Measurements from ENCODE around the gene MAP3K14. TPM values are rescaled to one million over a fixed set of nuclear protein-coding genes. Genes with fewer than 3 reads are reported as not detected.
"Not testable (repeated sequence)": the region's sequence is repeated elsewhere in the genome, so short reads cannot be mapped to it uniquely, and the experiment has no call there.

MAP3K14 gene
- total RNA-seq, 2 experiments from 2014 or later = 31.6 to 31.9 TPM

DNA sequence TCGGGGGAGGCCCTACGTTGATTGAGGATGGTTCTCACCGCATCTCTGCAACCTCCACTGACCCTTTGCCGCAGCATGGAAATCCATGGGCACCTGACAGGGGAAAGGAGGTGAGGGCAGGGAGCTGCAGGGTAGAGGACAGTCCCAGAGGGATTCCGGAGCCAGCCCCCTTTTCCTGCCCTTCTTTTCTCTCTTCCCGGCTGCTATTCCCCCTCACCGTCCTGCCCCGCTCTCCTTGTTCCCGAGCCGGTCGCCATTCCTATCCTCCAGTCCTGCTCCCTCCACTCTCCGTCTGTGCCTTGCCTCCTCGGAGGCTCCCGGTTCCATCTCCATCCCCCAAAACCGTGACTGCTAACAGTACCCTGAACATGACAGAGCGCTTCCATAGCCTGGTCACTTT, 59.7 kb downstream of the MAP3K14 start:
- CTCF ChIA-PET = interaction anchor here (1.3 to 5.5 kb wide), 8 partner anchors 21 to 128 kb away, joined by 3 to 25 read pairs (median 12); partner anchors contain the start of gene ACBD4
- H3K27ac Mint-ChIP-seq = no peak overlapping the region
- intact Hi-C loops (cut with micrococcal nuclease) = no loop called here
- H3K9me3 Mint-ChIP-seq = no peaks in the 10 kb centered on the region
- POLR2A ChIA-PET = interaction anchor here (0.8 to 6.1 kb wide), 3 partner anchors 10 to 196 kb away, joined by 4 to 45 read pairs (median 4); partner anchors contain the start of gene NMT1
- no peak for DNase-seq
- no peak for ATAC-seq
- peaks cover 55% of the 10 kb centered on the region for H3K4me1 Mint-ChIP-seq (ENCODE audit: low read depth)
- peaks cover 7% of the 10 kb centered on the region for H3K36me3 Mint-ChIP-seq (ENCODE audit: low read depth)
- TF ChIP-seq, protein P1, sequence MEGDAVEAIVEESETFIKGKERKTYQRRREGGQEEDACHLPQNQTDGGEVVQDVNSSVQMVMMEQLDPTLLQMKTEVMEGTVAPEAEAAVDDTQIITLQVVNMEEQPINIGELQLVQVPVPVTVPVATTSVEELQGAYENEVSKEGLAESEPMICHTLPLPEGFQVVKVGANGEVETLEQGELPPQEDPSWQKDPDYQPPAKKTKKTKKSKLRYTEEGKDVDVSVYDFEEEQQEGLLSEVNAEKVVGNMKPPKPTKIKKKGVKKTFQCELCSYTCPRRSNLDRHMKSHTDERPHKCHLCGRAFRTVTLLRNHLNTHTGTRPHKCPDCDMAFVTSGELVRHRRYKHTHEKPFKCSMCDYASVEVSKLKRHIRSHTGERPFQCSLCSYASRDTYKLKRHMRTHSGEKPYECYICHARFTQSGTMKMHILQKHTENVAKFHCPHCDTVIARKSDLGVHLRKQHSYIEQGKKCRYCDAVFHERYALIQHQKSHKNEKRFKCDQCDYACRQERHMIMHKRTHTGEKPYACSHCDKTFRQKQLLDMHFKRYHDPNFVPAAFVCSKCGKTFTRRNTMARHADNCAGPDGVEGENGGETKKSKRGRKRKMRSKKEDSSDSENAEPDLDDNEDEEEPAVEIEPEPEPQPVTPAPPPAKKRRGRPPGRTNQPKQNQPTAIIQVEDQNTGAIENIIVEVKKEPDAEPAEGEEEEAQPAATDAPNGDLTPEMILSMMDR (IDR thresholded peaks at IDR 0.05) = no peak
- no peak overlapping the region for H3K4me3 Mint-ChIP-seq
- H3K27me3 Mint-ChIP-seq = no peaks in the 10 kb centered on the region

DNA sequence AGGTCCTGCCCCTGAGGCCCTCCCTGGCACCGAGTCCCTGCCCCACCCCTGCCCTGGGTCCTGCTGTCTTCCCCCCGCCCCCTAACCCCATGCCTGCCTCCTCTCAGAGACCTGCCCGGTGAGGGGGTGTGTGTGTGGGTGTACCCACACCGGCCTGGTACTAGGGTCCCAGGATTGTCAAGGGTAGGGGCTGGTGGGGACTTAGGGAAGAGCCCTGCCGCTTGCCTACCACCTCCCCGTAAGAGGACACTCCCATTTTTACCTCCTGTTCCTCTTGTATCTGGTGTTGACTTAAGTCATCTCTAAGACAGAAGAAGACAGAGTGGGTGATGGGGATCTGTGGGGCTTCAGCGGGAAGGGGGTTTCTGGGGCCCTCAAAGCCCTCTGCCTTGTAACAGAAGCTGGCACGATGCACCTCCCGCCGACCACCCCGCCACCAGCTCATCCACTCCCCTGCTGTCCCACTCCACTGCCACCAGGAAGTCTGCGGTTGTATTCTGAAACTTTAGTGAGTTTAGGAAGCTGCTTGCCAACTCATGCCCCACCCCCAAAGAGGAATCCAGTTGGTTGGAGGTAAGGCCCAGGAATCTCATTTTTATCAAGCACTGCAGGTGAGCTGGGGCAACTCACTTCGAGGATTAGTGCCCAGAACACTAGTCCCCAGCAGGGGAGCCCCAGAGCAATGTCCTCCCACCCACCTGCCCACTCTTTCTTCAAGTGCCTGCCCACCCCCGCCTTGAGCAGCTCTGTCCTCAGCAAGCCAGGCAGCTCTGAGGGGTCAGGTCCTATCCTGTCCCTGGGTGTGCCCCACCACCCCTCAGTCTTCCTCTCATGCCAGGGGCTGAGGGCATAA, 60.5 kb downstream of the MAP3K14 start:
- TF ChIP-seq, protein P1 (IDR thresholded peaks at IDR 0.05) = peak; percentile 37
- POLR2A ChIA-PET = interaction anchor here (0.8 to 6.1 kb wide), 5 partner anchors 9 to 195 kb away, joined by 3 to 45 read pairs (median 4); partner anchors contain the start of gene NMT1
- no peaks in the 10 kb centered on the region for H3K27me3 Mint-ChIP-seq
- no peaks in the 10 kb centered on the region for H3K9me3 Mint-ChIP-seq
- H3K4me1 Mint-ChIP-seq (ENCODE audit: low read depth) = peaks cover 58% of the 10 kb centered on the region
- no peak overlapping the region for H3K4me3 Mint-ChIP-seq
- ATAC-seq (peak; percentile 35), DNase-seq (peak; percentile 49)
- intact Hi-C loops (cut with micrococcal nuclease) = no loop called here
- CTCF ChIA-PET = interaction anchor here (1.0 to 5.5 kb wide), 13 partner anchors 10 to 172 kb away, joined by 3 to 25 read pairs (median 5); partner anchors contain the start of genes ACBD4 and FMNL1
- peak overlapping the region; percentile 73 for H3K27ac Mint-ChIP-seq
- H3K36me3 Mint-ChIP-seq (ENCODE audit: low read depth) = peaks cover 12% of the 10 kb centered on the region

DNA sequence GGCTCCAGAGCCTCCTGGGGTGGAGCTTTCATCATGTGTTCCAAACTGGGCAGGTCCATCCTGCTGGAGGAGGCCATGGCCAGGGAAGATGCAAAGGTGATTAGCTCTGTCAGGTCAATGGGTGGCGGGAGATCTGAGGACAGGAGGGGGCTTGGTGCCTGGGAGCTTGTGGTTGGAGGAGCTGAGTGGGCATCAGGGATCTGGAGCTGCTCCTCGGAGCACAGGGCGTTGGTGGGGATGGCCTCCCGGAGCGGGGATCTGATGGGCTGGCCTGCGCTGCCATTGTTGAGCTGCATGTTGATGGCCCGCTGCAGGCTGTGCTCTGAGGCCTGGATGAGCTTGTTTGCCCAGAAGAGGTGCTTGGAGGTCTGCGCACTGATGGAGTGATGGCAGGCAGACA, 61.5 kb downstream of the MAP3K14 start:
- ChIA-PET POLR2A (interaction anchor here (0.7 to 6.1 kb wide), 5 partner anchors 8 to 107 kb away, joined by 3 to 45 read pairs (median 6); partner anchors contain the start of gene HEXIM1), CTCF (interaction anchor here (0.7 to 5.5 kb wide), 12 partner anchors 11 to 173 kb away, joined by 3 to 25 read pairs (median 6); partner anchors contain the start of genes ACBD4 and FMNL1)
- Mint-ChIP-seq H3K27ac (peak overlapping the region; percentile 9), H3K27me3 (no peaks in the 10 kb centered on the region), H3K36me3 (ENCODE audit: low read depth) (peaks cover 20% of the 10 kb centered on the region), H3K4me1 (ENCODE audit: low read depth) (peaks cover 61% of the 10 kb centered on the region), H3K4me3 (no peak overlapping the region), H3K9me3 (no peaks in the 10 kb centered on the region)
- TF ChIP-seq, protein P1 (IDR thresholded peaks at IDR 0.05) = no peak
- ATAC-seq (no peak), DNase-seq (no peak)
- intact Hi-C loops (cut with micrococcal nuclease) = no loop called here

DNA sequence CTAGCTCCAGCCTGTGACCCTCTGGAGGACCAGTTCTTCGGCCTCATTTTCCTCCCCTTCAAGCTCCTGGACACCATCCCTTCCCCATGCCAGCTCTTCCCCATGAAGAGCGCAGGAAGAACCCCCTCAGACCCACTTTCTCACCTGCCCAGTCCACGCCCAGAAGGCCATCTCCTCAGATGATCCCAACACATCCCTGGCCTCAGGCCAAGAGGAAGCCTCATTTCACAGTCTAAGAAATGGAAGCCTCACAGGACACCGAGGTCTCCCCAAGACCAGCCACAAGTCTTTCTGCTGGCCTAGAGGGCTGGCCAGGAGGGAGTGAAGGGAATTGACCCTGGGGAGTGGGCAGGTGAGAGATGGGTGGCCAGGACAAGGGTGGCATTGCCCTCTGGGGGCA, 62.9 kb downstream of the MAP3K14 start:
- POLR2A ChIA-PET = interaction anchor here (0.6 to 1.9 kb wide), 4 partner anchors 21 to 107 kb away, joined by 3 to 6 read pairs (median 4); no protein-coding TSS in a partner anchor
- Mint-ChIP-seq H3K36me3 (ENCODE audit: low read depth) (peaks cover 33% of the 10 kb centered on the region), H3K27ac (peak overlapping the region; percentile 80), H3K9me3 (no peaks in the 10 kb centered on the region), H3K4me1 (ENCODE audit: low read depth) (peaks cover 74% of the 10 kb centered on the region), H3K27me3 (no peaks in the 10 kb centered on the region), H3K4me3 (no peak overlapping the region)
- DNase-seq (no peak), ATAC-seq (no peak)
- intact Hi-C loops (cut with micrococcal nuclease) = no loop called here
- TF ChIP-seq, protein P1 (IDR thresholded peaks at IDR 0.05) = no peak
- CTCF ChIA-PET = interaction anchor here (0.8 to 5.5 kb wide), 6 partner anchors 11 to 119 kb away, joined by 3 to 25 read pairs (median 12); partner anchors contain the start of gene ACBD4

DNA sequence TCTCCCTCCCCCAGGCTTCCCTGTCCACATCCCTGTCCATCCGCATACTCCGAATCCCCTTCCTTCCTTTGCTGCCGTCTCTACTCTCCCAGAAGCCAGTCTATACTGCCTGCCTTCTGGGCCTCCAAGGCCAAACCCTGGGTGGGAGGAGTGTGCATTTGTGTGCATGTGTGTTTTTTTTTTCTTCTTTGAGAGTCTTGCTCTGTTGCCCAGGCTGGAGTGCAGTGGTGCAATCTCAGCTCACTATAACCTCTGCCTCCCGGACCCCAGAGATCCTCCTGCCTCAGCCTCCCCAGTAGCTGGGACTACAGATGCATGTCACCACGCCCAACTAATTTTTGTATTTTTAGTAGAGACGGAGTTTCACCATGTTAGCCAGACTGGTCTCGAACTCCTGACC, 63.6 kb downstream of the MAP3K14 start:
- H3K9me3 Mint-ChIP-seq; intact Hi-C loops (cut with micrococcal nuclease); ATAC-seq; H3K27me3 Mint-ChIP-seq; DNase-seq; H3K4me3 Mint-ChIP-seq: not testable (repeated sequence)
- H3K27ac Mint-ChIP-seq = peak overlapping the region; percentile 80
- peaks cover 38% of the 10 kb centered on the region for H3K36me3 Mint-ChIP-seq (ENCODE audit: low read depth)
- H3K4me1 Mint-ChIP-seq (ENCODE audit: low read depth) = peaks cover 79% of the 10 kb centered on the region
- ChIA-PET CTCF (interaction anchor here (1.1 to 5.5 kb wide), 4 partner anchors 24 to 118 kb away, joined by 3 to 25 read pairs (median 14); partner anchors contain the start of gene ACBD4), POLR2A (interaction anchor here (0.6 to 1.9 kb wide), 3 partner anchors 21 to 54 kb away, joined by 3 to 6 read pairs (median 4); no protein-coding TSS in a partner anchor)
